Astrocyte (in vitro differentiated cells and primary cell): ENCODE data around the gene NEFH.

ENCODE experiments used
- EZH2 ChIP-seq: IDR thresholded peaks from 2 replicates; pipeline ENCODE4 v1.6.1; 2012; ENCODE audit warnings: mild to moderate bottlenecking, low read length, inconsistent platforms; ENCODE audit not compliant: insufficient read depth
- TF ChIP-seq, protein P1 (sequence below): IDR thresholded peaks from 2 replicates; pipeline ENCODE4 v1.5.1; 2011; ENCODE audit warnings: low read depth, mild to moderate bottlenecking, inconsistent platforms, low read length, moderate library complexity; ENCODE audit not compliant: insufficient read depth

DNA sequence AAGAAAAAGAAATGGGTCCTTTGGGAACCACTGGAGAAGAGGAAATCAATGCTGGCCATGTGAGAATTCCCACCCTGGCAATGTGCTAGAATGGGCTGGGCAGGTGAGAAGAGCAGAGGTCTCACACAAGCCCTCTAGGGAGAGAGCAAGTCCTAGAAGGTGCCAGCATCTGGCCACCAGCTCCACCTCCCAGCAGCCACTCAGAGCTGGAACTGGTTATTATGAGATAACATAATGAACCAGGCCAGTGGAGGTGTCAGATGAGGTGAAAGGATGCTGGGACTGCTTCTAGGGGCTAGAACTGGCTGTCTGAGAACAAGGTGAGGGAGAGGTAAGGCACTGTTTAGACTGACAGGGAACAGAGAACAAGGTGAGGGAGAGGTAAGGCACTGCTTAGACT, 29.3 kb downstream of the NEFH start:
- TF ChIP-seq, protein P1, sequence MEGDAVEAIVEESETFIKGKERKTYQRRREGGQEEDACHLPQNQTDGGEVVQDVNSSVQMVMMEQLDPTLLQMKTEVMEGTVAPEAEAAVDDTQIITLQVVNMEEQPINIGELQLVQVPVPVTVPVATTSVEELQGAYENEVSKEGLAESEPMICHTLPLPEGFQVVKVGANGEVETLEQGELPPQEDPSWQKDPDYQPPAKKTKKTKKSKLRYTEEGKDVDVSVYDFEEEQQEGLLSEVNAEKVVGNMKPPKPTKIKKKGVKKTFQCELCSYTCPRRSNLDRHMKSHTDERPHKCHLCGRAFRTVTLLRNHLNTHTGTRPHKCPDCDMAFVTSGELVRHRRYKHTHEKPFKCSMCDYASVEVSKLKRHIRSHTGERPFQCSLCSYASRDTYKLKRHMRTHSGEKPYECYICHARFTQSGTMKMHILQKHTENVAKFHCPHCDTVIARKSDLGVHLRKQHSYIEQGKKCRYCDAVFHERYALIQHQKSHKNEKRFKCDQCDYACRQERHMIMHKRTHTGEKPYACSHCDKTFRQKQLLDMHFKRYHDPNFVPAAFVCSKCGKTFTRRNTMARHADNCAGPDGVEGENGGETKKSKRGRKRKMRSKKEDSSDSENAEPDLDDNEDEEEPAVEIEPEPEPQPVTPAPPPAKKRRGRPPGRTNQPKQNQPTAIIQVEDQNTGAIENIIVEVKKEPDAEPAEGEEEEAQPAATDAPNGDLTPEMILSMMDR: no peak
- TF ChIP-seq EZH2: no peak
